Type B pancreatic cell (in vitro differentiated cells): ENCODE data around the gene TENM4. TPM values are rescaled to one million over a fixed set of nuclear protein-coding genes. Genes with fewer than 3 reads are reported as not detected.

Experiments
- DNase-seq: peaks from one replicate; pipeline ENCODE4 v3.0.0; 2021; ENCODE audit warnings: mixed read lengths; ENCODE audit not compliant: unreplicated experiment; ENCODE audit errors: extremely low spot score
- H3K27ac Mint-ChIP-seq: 2 replicates; pipeline ENCODE4 v1.8.0; 2021; ENCODE audit warnings: mild to moderate bottlenecking, mixed read lengths
- H3K27me3 Mint-ChIP-seq: 2 replicates; pipeline ENCODE4 v1.8.0; 2021; ENCODE audit warnings: mixed read lengths
- H3K36me3 Mint-ChIP-seq: 2 replicates; pipeline ENCODE4 v1.8.0; 2021; ENCODE audit warnings: mixed read lengths
- H3K4me1 Mint-ChIP-seq: one replicate; pipeline ENCODE4 v1.8.0; 2021; ENCODE audit warnings: mixed read lengths; ENCODE audit not compliant: unreplicated experiment
- H3K4me3 Mint-ChIP-seq: 2 replicates; pipeline ENCODE4 v1.8.0; 2021; ENCODE audit warnings: mild to moderate bottlenecking, mixed read lengths
- H3K9me3 Mint-ChIP-seq: 2 replicates; pipeline ENCODE4 v1.8.0; 2021; ENCODE audit warnings: mixed read lengths
- CTCF ChIP-seq: fragments of 200-600 bp; sonication (generic); conservative IDR thresholded peaks from 2 replicates; pipeline ENCODE4 v1.5.0; 2021; ENCODE audit warnings: antibody characterized with exemption, mild to moderate bottlenecking
- total RNA-seq: library from RNA; stranded (reverse); gene quantifications from 2 replicates; pipeline ENCODE4 v1.2.1, GENCODE V29; 2021; ENCODE audit warnings: low replicate concordance

The TENM4 gene
- total RNA-seq, 1 donor from 2014 or later = 156 TPM

- Mint-ChIP-seq H3K27ac (no peak overlapping the region), H3K9me3 (no peaks in the 10 kb centered on the region), H3K36me3 (peaks cover 4% of the 10 kb centered on the region), H3K4me3 (no peak overlapping the region), H3K4me1 (peaks cover 21% of the 10 kb centered on the region), H3K27me3 (no peaks in the 10 kb centered on the region)
- no peak for DNase-seq
- TF ChIP-seq CTCF = no peak
Measured at GRCh38 chr11:79371152-79371551, 69.7 kb downstream of the TENM4 start.

- TF ChIP-seq CTCF = no peak
- H3K27ac Mint-ChIP-seq = no peak overlapping the region
- no peaks in the 10 kb centered on the region for H3K27me3 Mint-ChIP-seq
- H3K36me3 Mint-ChIP-seq = no peaks in the 10 kb centered on the region
- no peak for DNase-seq
- H3K9me3 Mint-ChIP-seq = no peaks in the 10 kb centered on the region
- peaks cover 9% of the 10 kb centered on the region for H3K4me1 Mint-ChIP-seq
- H3K4me3 Mint-ChIP-seq = no peak overlapping the region
Measured at GRCh38 chr11:79369055-79369454, 71.8 kb downstream of the TENM4 start.

DNA sequence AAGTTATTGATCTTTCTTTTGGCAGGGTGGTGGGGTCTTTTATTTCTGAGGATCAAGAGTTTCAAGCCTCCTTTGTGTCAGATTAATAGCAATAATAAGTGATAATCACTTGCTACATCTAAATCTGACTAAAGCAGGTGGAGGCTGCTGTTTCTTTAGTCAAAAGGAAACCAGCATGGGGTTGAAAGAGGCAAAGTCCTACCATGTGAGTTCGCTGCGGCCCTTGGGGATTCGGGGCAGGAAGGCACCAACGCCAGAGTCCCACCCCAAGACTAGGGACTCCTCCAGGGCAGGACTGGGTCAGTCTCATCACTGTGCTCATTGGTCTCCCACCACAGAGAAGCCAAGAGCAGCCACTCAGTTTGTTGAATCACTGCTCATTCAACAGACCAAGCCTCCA lies 73.0 kb downstream of the TENM4 start:
- Mint-ChIP-seq H3K4me3 (no peak overlapping the region), H3K9me3 (no peaks in the 10 kb centered on the region), H3K4me1 (peaks cover 5% of the 10 kb centered on the region), H3K36me3 (no peaks in the 10 kb centered on the region), H3K27ac (no peak overlapping the region), H3K27me3 (no peaks in the 10 kb centered on the region)
- DNase-seq = no peak
- no peak for TF ChIP-seq CTCF

DNA sequence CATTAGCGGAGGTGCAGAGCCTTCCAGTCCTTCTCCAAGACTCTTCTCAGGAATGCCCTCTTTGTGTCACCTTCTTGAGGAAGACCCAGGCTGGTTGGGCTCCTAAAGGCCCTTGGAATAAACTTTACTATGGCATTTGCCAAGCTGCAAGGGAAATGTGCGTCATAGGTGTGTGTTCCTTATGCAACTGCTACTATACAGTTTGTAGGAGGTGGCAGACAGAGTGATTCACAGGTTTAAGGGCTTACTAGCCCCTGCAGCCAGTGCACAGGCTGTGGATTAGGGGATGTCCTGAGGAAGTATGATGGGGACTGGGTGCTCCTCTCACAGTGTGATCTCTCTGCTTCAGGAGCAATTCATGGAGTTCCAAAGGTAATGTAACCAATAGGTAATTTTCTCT lies 74.6 kb downstream of the TENM4 start:
- H3K4me1 Mint-ChIP-seq = peaks cover 12% of the 10 kb centered on the region
- no peak for DNase-seq
- no peak for TF ChIP-seq CTCF
- no peaks in the 10 kb centered on the region for H3K27me3 Mint-ChIP-seq
- no peak overlapping the region for H3K4me3 Mint-ChIP-seq
- no peaks in the 10 kb centered on the region for H3K9me3 Mint-ChIP-seq
- H3K27ac Mint-ChIP-seq = no peak overlapping the region
- H3K36me3 Mint-ChIP-seq = peaks cover 3% of the 10 kb centered on the region

GRCh38 chr11:79363861-79364378 lies 76.9 kb downstream of the TENM4 start:
- H3K27ac Mint-ChIP-seq = no peak overlapping the region
- no peaks in the 10 kb centered on the region for H3K9me3 Mint-ChIP-seq
- H3K4me3 Mint-ChIP-seq = no peak overlapping the region
- H3K4me1 Mint-ChIP-seq = peaks cover 12% of the 10 kb centered on the region
- no peak for DNase-seq
- no peak for TF ChIP-seq CTCF
- H3K27me3 Mint-ChIP-seq = no peaks in the 10 kb centered on the region
- H3K36me3 Mint-ChIP-seq = peaks cover 3% of the 10 kb centered on the region

DNA sequence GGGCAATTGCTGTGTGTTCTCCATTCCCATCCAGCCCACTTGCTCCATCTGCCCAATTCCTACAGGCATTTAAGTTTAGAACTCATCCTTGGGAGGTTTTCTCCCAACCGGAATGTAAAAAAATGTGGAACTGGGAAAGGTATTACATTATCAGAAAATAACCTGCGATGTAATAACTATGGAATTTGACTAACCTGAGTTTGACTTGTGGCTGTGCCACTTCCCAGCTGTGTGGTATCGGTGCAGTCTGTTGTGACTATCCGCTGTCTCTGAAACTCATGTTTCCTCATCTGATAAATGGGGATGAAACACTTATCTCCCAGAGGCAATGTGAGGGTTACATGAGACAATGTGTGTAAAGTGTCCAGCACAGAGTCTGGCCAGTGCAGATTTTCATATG lies 77.6 kb downstream of the TENM4 start:
- no peaks in the 10 kb centered on the region for H3K9me3 Mint-ChIP-seq
- H3K36me3 Mint-ChIP-seq = peaks cover 3% of the 10 kb centered on the region
- no peak for TF ChIP-seq CTCF
- H3K27me3 Mint-ChIP-seq = no peaks in the 10 kb centered on the region
- H3K4me1 Mint-ChIP-seq = peaks cover 12% of the 10 kb centered on the region
- no peak for DNase-seq
- no peak overlapping the region for H3K27ac Mint-ChIP-seq
- H3K4me3 Mint-ChIP-seq = no peak overlapping the region
